Suppressor macrophage treated with lipopolysaccharide for 4 hours (primary cell): ENCODE results near the gene SLC12A6.
A peak's percentile ranks its signal among the peaks of the same experiment; 100 is the strongest.
"Not testable (repeated sequence)": the region's sequence is repeated elsewhere in the genome, so short reads cannot be mapped to it uniquely, and the experiment has no call there.

ENCODE experiments used
- DNase-seq: peaks from one replicate; pipeline ENCODE4 v3.0.0-alpha.2; 2020

SLC12A6 gene

GRCh38 chr15:34248190-34248589 is 89.4 kb downstream of the SLC12A6 start:
- no peak for DNase-seq

- no peak for DNase-seq
These were observed 91.2 kb downstream of the SLC12A6 start for GRCh38 chr15:34246276-34246976.

GRCh38 chr15:34243226-34243625 is 94.4 kb downstream of the SLC12A6 start:
- no peak for DNase-seq

- no peak for DNase-seq
These were observed 95.3 kb downstream of the SLC12A6 start for GRCh38 chr15:34242331-34242710.

DNA sequence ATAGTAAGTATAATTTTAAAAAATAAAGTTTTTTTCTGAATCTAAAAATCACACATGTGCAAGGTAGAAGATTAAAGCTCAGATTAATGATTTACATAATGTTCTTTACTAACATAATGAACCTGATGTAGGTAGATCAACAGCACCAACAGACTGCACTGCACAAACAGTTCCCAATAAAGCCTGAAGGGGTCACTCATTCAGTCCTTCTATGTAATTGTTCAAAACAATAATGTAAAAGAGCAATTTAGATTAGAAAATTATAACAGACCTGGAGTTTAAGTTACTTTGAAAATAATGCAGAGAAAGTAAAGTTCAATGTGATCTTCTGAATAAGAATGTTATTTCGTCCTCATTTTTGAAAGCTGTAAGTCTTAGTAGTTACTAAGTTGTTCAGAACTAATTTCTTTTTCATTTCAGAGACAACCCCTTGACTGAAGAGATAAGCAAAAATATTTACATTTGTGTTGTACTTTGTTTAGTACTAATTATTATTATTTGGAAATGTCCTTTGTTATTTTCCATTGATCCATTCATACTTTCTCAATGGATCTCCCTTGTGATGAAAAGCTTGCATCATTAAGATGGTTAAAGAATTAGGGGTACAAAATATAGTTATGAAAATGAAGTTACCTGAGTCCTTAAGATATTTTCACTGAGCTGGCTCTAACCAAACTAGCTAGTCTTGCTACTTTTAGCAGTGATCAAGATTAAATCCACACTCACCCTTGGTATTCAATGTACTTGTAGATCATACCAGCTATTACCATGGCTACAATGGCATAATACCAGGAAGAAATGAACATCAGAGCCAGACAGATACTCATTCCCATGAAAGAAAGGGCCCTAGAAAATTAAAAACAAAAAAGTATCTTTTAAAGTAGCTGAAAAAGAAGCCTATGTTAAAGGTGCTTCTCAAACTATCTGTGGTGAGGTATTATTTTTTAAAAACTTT is 95.9 kb downstream of the SLC12A6 start:
- DNase-seq: peak; percentile 40

GRCh38 chr15:34240537-34240936 is 97.0 kb downstream of the SLC12A6 start:
- DNase-seq: no peak

GRCh38 chr15:34239151-34239808 is 98.3 kb downstream of the SLC12A6 start:
- DNase-seq: peak; percentile 66

- DNase-seq: no peak
These were observed 104.0 kb downstream of the SLC12A6 start for GRCh38 chr15:34233614-34234013.

DNA sequence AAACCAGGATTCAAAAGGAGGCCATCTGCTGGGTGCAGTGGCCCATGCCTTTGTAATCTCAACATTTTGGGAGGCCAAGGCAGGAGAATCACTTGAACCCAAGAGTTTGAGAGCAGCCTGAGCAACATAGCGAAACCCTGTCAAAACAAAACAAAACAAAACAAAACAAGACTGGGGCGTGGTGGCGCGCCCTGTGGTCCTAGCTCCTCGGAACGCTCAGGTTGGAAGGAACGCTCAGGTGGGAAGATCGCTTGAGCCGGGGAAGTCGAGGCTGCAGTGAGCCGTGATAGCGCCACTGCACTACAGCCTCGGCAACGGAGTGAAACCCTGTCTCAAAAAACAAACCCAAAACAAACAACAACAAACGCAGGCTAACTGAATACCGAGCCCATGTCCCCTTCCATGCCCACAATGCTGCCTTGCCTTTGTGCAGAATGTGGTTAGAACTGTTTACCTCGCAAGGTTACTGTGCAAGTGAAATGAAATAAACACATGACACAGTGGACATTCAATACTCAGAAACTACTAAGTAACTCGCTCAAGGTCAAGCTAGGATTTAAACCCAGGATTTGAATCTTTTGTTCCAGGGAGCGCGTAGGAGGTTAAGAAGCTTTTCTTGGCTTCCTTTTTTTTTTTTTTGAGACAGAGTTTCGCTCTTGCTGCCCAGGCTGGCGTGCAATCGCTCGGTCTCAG is 113.5 kb downstream of the SLC12A6 start:
- peak; percentile 40 for DNase-seq

DNA sequence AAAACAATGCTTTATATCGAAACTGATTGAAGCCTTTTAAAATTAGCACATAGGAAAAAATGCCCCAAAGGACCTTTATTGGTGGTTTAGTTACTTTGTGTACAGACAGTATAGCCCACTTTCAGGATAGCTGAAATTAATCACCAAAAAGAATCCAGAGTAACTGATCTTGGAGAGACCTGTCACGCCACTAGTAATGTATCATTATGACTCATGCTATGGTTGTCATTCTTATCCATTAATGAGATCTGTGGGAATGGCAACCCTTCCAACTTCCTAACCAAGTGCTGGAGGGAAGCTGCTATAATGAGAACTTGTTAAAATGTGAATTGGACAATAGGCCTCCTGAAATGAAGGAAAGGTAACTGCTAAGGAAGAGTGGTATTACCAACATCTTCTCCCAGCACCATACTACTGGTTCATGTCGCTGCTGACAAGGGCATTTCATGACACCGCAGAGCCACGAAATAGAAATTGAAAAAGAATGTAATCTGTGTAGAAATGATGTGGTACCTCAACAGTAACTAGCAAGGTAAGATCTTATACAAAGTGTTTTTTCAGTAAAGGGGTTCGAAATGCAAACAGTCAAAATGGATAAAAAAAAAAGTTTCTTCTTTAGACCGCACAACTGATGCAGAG is 119.9 kb downstream of the SLC12A6 start:
- no peak for DNase-seq

DNA sequence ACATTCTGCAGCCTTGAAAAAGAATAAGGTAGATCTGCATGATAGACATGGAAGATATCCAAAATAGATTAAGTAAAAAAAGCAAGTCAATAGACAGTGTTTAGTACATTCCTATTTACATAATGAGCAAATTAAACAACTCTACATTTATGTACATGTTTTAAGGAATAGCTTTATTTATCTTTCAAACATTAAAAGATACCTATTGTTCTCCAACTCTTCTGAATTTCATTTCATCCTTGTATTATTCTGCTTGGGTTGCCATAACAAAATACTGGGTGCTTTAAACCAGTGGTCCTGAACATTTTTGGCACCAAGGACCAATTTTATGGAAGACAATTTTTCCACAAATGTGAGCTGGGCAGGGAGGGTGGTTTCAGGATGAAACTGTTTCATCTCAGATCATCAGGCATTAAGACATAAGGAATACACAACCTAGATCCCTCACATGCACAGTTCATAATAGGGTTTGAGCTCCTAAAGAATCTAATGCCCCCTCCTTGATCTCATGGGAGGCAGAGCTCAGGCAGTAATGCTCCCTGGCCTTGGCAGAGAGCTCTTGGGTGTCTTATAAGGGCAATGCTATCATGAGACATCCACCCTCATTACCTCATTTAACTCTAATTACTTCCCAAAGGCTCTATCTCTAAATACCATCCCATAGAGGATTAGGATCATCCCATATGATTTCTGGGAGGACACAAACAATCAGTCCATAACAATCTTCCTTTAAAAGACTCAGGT is 120.9 kb downstream of the SLC12A6 start:
- no peak for DNase-seq

DNA sequence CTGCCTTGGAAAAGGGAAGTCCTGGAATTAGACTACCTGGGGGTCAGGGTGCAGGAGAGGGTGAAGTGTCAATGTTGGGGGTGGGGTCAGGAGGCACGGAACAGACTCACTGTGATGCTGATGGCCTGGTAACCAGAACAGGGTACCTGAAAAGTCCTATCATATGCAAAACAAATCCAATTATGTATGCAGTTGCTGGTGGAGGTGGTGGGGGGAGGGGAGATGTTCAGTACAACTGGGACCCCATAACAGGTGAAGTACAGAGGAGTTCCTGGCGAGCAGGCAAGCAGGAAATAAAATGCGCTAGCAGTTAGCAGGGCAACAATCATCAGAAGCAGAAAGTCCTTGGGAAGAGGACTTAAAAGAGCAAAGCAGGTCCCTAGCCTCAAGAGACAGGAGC is 123.4 kb downstream of the SLC12A6 start:
- DNase-seq: no peak

DNA sequence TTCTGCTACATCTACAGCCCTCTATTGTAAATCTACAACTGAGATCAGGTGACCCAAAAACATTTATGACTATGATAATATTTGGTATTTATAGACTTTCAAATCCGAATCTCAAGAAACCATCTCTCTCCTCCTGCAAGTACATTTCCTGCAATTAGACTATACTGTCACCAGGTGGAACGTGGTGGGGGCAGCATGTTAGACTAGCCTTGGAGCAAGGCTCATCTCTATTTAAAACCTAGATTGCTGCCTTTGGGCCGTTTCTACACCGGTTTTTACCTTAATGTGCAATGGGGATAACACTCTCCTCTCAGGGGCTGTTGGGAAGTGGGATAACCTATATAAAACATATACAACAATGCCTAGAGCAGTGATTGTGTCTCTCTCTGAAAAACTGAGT is 123.9 kb downstream of the SLC12A6 start:
- no peak for DNase-seq

- peak; percentile 99 for DNase-seq
These were observed 127.9 kb downstream of the SLC12A6 start, which contains the start of gene KATNBL1 for GRCh38 chr15:34209421-34210282. Gene KATNBL1 (minus strand): TSS chr15:34210096. CDS start chr15:34163676, 46,420 bp downstream.

GRCh38 chr15:34206011-34206410 is 131.6 kb downstream of the SLC12A6 start:
- no peak for DNase-seq

DNA sequence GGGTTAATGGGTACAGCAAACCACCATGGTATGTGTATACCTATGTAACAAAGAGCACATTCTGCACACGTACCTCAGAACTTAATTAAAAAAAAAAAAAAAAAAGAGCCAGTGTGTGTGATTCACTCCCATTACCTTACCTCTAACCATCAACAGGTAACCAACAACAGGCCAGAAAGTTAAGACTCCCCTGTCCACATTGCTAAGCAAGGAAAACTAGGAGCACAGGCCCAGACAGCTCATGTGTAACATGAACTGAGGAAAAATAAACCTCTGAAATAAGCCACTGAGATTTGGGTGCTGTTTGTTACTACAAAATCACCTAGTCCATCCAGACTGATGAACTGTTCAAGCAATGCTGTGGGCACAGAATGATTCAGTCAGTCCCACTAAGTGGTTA is 133.6 kb downstream of the SLC12A6 start:
- DNase-seq: no peak

- DNase-seq: no peak
These were observed 134.3 kb downstream of the SLC12A6 start for GRCh38 chr15:34203305-34203704.

- not testable (repeated sequence) for DNase-seq
These were observed 144.3 kb downstream of the SLC12A6 start for GRCh38 chr15:34193272-34193671.

- no peak for DNase-seq
These were observed 148.9 kb downstream of the SLC12A6 start for GRCh38 chr15:34188711-34189110.

DNA sequence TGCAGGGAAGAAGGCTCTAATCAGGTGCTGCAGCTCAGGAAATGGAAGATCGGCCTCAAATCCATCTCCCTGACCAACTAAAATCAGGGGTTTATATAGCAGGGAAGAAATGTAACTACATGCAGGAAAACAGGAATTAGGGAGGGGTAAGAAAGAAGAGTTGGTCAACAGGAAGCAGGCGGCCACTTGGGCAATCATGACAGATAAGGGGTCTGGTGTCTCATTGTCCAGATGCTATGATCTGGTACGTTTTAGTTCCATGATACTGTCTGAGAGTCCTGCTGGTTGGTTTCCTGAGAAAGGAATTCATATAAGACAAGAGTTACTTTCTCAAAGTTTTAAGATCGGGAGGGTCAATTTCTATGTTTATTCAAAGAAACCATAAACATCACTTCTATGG is 151.9 kb downstream of the SLC12A6 start:
- DNase-seq: no peak

GRCh38 chr15:34182942-34183341 is 154.6 kb downstream of the SLC12A6 start:
- DNase-seq: no peak
